GM19240 (cell line): Measurements from ENCODE around the gene SAMD10.
"Not testable (repeated sequence)": the region's sequence is repeated elsewhere in the genome, so short reads cannot be mapped to it uniquely, and the experiment has no call there.

Source experiments
- DNase-seq: peaks from one replicate; pipeline ENCODE4 v3.0.0; 2011; ENCODE audit warnings: low spot score; ENCODE audit not compliant: insufficient read length

The SAMD10 gene

DNA sequence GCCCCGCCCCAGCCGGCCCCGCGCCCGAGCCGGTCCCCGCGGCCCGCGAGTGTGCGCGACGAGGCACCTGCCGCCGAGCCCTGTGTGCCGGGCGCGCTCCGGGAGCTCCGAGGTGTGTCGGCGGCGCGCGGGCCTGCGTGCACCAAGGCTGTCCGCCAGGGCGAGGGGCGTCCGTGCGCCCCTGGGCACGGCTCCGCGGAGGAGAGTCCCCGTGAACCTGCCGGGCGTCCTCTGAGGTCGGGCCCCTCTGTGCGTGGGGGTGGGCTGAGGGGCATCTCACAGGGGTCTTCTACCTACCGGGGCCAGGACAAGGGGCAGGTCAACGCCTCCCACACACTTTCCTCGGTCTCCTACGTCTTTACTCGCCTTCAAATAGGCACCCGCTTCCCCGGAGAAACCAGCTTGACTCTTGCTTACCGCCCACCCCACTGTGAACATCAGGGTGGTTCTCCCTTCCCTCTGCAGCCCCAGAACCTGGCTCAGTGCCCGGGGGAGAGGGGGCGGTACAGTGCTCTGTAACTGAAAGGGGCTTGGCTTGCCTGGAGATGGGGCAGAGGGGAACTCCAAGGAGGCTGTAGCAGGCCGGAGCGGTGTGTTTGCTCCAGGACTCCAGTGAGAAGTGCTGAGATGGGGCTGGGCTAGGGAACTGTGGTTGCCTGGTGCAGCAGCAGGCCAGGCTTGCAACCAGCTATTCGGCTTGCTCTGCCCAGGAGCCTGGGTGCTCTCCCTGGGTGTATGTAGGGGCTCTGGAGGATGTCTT, at the start of gene SAMD10:
SAMD10 (minus strand) TSS at position 86 of the 760 bp plus-strand sequence. CDS start 175 bp downstream, outside the sequence.
- peak; percentile 57 for DNase-seq

DNA sequence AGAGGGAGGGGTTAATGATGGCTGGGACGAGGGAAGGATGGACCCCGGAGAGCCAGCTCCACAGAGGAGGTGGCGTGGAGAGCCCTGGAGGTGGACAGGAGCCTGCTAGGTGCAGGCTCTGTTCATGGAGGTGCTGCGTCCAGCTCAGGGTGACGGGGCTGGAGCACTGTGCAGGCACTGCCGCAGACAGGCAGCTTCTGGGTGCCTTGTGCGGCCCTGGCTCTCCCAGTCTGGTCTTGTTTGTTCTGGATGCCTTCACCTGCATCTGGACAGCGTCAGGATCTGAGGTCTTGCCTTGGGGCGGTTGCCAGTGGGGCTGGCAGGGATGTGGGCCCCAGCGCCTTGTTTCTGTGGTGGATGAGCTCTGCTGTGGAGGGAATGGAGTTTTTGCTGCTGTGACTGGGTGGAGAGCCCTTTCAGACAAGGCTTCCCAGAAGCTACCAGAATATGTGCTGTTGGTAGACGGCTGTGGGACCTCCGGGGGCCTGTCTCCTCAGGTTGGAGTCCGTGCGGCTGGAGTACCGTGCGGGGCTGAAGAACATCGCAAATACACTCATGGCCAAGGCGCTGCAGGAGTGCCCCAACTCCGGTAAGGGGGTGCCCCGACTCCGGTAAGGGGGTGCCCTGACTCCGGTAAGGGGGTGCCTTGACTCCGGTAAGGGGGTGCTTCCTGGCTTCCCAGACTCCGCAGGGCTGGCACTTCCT, 48.7 kb upstream of the SAMD10 start:
- DNase-seq = no peak

DNA sequence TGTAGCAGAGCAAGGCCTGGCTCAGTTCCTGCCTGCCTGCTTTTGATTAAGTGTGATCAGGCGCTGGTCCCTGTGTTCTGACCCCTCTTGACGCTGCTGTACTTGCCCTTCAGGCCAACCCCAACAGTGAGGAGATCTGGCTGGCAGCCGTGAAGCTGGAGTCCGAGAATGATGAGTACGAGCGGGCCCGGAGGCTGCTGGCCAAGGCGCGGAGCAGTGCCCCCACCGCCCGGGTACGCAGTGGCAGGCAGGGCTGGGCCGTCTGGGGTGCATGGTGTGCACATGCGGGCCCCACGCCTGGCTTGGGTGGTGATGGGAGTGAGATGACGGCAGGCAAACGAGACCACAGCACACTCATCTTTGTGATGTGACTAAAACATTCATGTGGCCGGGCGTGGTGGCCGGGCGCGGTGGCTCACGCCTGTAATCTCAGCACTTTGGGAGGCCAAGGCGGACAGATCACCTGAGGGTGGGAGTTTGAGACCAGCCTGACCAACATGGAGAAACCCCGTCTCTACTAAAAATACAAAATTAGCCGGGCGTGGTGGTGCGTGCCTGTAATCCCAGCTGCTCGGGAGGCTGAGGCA, 46.5 kb upstream of the SAMD10 start:
- DNase-seq = no peak

DNA sequence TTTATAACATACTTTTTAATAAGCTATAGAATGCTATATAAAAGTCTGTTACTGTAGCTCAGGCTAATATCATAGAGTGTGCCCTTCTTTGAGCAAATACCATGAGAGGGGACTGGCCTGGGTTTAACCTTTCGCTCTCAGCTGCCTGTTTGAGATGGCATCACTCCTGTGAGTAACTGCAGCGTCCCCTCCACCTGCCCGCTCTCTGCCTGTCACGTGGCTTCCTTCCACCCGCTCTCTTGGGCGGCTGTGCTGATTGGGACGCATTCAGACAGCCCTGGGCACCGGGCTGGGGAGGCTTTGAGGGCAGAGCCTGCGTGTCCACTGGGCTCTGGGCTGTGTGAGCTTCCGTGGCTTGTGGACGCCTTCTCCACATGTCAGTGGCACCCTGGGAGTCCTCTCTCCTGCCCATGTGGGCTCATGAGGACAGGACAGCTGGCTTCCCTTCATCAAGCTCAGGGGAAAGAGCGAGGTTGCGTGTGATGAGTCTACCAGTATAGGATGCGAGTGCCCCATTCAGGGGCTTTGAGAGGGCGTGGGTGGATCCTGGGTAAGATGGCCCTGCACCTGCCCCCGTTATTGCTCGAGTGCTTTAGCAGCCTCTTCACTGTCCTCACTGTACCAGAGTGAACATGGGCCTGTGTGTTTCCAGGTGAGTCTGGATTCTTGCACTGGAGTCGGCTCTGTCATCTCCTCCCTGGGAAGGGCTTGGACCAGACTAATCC, 45.8 kb upstream of the SAMD10 start:
- DNase-seq = no peak

DNA sequence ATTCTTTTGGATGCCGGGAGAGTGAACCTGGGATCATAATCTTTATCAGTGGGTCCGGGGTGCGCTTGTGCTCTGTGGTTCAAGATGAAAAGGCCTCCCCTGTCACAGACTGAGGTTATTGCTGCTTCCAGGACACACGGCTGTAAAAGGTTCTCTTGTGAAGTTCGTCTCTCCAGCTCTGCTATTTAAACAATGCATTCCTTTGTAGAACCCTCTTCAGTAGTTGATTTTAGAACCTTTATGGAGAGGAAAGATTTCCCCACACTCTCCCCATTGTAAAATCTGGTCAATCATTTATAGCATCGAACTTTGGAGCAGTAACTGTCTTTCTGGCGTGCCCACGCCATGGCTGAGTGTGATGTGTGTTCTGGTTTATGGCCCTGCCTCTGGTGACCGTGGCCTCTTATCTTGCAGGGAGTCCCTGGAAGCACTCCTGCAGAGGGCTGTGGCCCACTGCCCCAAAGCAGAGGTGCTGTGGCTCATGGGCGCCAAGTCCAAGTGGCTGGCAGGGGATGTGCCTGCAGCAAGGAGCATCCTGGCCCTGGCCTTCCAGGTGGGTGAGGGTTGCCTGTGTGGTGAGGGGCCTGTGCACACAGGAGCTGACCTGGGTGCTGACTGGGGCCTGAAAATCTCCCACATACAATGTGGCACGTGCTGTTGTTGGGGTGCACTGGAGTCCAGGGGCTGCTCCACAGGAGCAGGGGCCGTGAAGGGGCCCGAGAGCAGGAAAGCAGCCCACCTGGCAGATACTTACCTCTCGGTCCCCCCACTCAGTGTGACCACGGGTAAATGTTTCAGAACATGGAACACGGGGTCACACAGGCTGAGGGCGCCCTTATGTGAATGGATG, 44.9 kb upstream of the SAMD10 start:
- DNase-seq = no peak

DNA sequence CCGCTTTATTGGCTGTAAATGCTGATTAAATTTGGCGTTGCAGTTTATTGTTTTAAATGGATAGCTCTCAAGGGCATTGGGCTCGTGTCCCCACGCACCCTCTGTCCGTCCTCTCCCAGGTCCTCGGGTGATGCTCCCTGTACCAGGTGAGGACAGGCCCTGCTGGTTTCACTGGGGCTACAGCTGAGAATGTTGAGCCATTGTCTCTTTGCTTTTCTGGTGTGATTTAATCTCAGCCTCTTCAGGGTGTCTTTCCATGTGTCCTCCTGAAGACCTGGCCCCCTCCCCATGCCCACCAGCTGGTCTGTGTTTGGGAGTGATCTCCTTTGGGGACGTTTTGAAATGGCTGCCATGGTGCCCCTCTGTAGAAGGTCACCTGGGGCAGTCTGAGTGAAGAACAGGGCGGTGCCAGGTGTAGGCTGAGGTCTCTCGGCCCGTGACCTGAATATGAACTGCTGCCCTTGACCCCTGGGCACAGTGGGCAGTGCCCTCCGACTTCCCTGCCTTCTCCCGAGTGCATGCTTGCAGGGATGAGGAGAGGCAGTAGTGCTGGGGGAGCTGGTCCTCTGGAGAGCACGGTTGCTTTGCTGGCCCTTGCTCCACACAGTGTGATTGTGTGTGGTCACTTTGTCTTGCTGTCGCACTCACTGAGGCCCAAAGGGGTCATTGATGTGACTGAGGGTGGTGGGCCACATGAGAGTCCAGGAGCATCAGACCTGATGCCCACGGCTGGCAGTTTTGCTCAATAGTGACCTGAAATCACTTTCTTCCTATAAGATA, 44.1 kb upstream of the SAMD10 start:
- DNase-seq = no peak

DNA sequence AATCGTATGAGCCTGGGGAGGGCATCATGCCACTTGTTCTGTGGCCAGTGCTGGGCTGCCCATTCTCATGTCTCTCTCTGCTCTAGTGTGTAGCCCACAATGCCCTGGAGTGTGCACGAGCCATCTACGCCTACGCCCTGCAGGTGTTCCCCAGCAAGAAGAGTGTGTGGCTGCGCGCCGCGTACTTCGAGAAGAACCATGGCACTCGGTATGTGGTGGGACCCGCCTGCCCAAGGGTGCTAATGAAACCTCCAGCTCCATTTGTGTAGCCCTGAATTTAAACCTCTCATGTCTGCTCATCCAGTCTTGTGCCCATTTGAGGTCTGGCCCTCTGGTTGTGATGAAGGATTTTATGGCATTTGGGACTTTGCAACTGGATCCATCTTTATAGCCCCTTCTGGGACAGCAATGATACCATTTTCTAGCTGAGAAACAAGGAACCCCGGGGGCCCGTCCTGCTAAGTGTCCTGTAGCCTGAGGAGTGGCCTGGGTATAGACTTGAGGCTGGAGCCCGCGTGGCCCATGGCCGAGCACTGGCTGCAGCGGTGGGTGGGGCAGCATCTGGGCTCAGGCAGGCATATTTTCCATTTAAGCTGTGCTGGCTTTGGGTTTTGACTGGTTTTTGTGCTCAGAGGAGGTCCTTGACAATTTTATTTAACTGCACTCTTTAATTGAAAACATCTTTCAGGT, 43.4 kb upstream of the SAMD10 start:
- DNase-seq = no peak

DNA sequence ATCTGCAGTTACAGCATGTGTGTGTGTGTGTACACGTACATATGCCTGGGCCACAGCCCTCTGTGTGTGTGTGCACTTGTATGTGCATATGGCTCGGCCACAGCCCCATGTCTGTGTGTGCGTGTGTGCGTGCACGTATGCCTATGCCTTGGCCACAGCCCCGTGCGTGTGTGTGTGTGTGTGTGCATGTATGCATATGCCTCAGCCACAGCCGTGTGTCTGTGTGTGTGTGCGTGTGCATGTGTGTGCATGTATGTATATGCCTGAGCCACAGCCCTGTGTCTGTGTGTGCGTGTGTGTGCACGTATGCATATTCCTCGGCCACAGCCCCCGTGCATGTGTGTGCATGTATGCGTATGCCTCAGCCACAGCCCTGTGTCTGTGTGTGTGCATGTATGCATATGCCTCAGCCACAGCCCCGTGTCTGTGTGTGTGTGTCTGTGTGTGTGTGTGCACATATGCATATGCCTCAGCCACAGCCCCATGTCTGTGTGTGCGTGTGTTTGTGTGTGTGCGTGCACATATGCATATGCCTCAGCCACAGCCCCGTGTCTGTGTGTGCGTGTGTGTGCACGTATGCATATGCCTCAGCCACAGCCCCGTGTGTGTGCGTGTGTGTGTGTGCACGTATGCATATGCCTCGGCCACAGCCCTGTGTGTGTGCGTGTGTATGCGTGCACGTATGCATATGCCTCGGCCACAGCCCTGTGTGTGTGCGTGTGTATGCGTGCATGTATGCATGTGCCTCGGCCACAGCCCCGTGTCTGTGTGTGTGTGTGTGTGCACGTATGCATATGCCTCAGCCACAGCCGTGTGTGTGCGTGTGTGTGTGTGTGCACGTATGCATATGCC, 41.9 kb upstream of the SAMD10 start:
- no peak for DNase-seq

DNA sequence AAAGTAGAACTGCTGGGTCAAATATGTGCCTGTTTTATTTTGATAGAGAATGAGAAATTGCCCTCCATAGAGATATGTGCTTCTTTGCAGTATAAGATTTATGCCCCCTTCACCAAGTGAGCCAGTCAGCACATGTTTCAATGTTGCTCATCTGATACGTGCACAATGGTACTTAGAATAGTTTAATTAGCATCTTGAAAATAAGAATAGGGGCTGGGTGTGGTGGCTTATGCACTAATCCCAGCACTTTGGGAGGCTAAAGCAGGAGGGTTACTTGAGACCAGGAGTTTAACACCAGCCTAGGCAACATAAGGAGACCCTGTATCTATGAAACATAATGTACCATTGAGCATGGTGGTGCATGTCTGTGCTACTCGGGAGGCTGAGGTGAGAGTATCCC, 36.2 kb upstream of the SAMD10 start:
- no peak for DNase-seq

DNA sequence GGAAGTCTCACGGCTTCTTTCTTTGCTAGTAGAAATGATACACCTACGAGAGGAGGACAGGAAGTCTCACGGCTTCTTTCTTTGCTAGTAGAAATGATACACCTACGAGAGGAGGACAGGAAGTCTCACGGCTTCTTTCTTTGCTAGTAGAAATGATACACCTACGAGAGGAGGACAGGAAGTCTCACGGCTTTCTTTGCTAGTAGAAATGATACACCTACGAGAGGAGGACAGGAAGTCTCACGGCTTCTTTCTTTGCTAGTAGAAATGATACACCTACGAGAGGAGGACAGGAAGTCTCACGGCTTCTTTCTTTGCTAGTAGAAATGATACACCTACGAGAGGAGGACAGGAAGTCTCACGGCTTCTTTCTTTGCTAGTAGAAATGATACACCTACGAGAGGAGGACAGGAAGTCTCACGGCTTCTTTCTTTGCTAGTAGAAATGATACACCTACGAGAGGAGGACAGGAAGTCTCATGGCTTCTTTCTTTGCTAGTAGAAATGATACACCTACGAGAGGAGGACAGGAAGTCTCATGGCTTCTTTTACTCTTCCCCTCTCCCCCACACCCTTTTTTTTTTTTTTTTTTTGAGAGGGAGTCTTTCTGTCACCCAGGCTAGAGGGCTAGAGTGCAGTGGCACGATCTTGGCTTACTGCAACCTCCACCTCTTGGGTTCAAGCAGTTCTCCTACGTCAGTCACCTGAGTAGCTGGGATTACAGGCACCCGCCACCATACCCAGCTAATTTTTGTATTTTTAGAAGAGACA, 33.1 kb upstream of the SAMD10 start:
- DNase-seq = not testable (repeated sequence)

DNA sequence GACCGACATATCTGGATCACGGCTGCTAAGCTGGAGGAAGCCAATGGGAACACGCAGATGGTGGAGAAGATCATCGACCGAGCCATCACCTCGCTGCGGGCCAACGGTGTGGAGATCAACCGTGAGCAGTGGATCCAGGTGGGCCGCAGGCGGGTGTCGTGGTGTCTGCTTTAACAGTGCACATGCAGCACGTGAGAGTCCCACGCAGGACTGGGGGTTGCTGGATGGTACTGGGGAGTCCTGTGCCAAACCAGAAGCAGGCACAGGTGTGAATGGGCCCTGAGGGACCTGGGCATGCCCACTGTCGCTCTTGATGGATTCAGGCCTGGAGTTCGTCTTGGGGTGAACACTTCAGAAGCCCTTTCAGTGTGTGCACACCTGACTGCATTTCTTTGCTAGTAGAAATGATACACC, 31.9 kb upstream of the SAMD10 start:
- DNase-seq = no peak

DNA sequence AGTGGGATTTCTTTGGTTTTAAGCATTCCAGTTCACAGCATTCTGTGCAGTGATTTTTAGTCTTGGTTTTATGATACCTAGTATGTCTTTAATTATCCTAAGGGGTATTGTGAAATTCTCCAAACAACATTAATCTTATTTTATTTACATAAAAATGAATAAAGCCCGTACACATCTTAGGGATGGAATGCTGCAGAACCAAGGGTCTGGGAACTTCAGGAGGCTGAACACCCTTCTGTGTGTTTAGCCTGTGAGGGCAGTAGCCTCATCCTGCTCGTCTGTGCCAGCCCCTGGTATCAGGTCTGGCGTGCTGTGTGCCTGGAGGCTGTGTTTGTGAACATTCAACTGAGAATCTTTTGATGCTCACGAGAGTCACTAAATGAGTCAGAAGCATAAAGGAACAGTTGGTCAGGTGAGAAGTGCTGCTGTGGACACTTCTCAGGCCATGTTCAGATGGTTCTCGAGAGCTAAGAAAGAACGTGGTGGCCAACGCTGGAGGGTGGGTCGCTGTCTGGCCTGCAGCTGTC, 31.3 kb upstream of the SAMD10 start:
- no peak for DNase-seq

DNA sequence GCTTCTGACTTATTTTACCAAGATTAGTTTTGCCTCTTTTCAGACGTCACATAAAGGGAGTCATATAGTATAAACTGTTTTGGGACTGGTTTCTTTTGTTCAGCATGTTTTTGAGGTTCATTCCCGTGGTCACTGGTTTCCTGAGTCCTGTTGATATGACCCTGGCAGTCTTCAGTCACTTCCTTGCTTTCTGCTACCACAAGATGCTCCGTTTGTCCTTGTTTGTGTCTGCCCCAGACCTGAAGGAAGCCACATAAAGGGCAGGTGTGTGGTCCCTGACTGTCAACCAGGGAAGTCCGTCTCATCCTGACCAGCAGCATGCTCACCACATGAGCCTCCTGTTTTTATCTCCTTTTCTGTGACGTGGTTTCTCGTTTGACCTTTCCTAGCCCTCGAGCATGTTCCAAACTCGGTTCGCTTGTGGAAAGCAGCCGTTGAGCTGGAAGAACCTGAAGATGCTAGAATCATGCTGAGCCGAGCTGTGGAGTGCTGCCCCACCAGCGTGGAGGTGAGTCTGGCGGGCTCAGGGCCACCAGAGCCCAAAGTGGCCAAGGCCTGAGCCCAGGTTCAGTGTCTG, 30.5 kb upstream of the SAMD10 start:
- DNase-seq = no peak

DNA sequence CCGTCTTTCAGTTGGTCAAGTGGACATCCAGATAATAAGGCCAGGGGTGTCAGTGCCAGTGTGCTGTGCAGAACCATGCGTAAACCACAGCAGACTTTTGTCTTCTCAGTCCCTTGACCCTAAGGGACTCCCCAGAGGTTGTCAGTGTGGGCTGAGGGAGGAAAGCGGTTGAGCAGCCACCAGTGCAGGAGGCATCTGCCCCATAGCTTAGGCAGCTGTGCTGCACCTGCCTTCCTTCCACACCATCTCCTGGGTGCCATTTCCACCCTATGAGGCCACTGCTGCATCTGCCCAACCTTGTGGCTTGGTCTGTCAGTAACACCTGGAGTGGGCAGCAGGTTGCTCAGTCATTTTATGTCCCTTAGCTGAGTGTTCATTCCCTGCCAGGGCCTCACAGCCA, 27.5 kb upstream of the SAMD10 start:
- no peak for DNase-seq

DNA sequence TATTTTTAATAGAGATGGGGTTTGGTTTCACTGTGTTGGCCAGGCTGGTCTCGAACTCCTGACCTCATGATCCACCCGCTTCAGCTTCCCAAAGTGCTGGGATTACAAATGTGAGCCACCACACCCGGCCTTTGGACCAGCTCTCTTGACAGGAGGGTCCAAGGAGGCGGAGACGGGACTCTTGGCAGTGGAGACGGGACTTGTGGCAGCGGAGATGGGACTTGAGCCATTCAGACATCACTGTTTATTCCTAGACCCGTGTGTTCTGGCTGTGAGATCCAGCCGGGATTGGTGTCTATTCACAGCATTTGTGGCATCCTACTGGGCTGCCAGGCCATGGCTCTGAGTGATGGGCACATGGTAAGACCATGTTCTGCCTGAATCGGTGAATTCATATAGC, 27.0 kb upstream of the SAMD10 start:
- no peak for DNase-seq

DNA sequence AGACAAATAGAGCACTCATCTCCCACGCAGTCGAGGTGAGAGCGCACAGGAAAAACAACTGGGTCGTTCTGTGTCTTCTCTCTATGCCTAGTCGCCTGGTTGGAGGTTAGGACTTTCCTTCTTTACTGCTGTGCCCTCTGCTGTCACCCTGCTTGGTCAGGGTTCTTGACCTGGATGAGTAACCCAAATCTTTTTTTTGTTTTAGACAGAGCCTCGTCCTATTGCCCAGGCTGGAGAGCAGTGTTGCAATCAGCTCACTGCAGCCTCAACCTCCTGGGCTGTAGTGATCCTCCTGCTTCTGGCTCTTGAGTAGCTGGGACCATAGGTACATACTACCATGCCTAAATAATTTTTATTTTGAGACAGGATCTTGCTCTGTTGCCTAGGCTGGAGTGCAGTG, 26.0 kb upstream of the SAMD10 start:
- no peak for DNase-seq
